GM20000 (cell line): ENCODE data around the gene RBM44.
"Not testable (repeated sequence)": the region's sequence is repeated elsewhere in the genome, so short reads cannot be mapped to it uniquely, and the experiment has no call there.

ENCODE experiments used
- DNase-seq: peaks from one replicate; pipeline ENCODE4 v3.0.0; 2012; ENCODE audit warnings: low spot score
- CTCF ChIP-seq: IDR thresholded peaks from 2 replicates; pipeline ENCODE4 v1.5.1; 2012; ENCODE audit warnings: mild to moderate bottlenecking, control low read depth; ENCODE audit errors: extremely low read depth, missing control alignments

RBM44 gene

GRCh38 chr2:237757616-237758015 is 41.0 kb upstream of the RBM44 start:
- no peak for TF ChIP-seq CTCF
- no peak for DNase-seq

- no peak for TF ChIP-seq CTCF
- DNase-seq, result no peak
These were observed 40.4 kb upstream of the RBM44 start for GRCh38 chr2:237758185-237758584.

GRCh38 chr2:237759176-237759575 is 39.4 kb upstream of the RBM44 start:
- no peak for TF ChIP-seq CTCF
- DNase-seq, result no peak

GRCh38 chr2:237760506-237761502 is 37.8 kb upstream of the RBM44 start:
- TF ChIP-seq CTCF, result no peak
- DNase-seq, result no peak

GRCh38 chr2:237762291-237763182 is 36.0 kb upstream of the RBM44 start:
- not testable (repeated sequence) for DNase-seq

- DNase-seq, result no peak
- no peak for TF ChIP-seq CTCF
These were observed 34.8 kb upstream of the RBM44 start for GRCh38 chr2:237763812-237764211.

GRCh38 chr2:237765122-237765521 is 33.5 kb upstream of the RBM44 start:
- DNase-seq, result not testable (repeated sequence)

GRCh38 chr2:237765875-237766274 is 32.7 kb upstream of the RBM44 start:
- no peak for TF ChIP-seq CTCF

More at GRCh38 chr2:237765875-237766274, 32.7 kb upstream of the RBM44 start:
- no peak for DNase-seq
